GM19025 (cell line): ENCODE data around the gene ENTR1.

ENCODE experiments used
- ATAC-seq: cut with Tn5 transposase; IDR thresholded peaks from one replicate; pipeline ENCODE4 v1.9.1; 2021; ENCODE audit warnings: mild to moderate bottlenecking, low read depth, moderate library complexity; ENCODE audit not compliant: unreplicated experiment

The ENTR1 gene

DNA sequence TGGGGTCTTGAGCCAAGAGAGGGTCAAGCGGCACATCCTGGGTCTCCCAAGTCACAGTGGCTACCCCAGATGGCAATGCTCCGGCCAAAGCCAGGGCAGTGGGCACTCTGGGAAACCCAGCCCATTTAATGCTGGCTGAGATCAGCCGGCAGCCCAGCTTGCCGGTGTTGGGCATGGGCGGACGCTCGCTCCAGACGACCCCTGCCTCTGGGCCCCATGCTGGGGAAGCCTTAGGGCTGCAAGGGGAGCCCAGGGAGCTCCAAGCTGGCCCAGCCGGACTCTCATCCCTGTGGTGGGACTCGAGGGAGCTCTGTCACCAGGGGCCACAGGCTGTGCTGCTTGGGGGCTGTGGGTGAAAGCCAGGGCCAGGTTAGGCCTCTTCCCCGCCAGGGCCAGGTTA, 31.0 kb downstream of the ENTR1 start:
- ATAC-seq = no peak

DNA sequence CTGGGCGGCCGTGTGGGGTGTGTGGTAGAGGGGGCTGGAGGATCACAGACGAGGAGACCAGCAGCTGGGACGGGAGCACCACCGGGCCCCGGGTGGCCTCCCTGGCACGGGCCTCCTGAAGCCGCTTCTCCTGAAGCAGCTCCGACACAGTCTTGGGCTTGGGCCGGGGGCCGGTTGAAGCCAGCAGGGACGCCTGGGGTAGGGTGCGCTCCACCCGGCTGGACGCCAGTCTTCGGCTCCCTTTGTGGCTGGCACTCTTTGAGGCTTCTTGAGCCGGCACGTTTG, 31.5 kb downstream of the ENTR1 start:
- no peak for ATAC-seq

DNA sequence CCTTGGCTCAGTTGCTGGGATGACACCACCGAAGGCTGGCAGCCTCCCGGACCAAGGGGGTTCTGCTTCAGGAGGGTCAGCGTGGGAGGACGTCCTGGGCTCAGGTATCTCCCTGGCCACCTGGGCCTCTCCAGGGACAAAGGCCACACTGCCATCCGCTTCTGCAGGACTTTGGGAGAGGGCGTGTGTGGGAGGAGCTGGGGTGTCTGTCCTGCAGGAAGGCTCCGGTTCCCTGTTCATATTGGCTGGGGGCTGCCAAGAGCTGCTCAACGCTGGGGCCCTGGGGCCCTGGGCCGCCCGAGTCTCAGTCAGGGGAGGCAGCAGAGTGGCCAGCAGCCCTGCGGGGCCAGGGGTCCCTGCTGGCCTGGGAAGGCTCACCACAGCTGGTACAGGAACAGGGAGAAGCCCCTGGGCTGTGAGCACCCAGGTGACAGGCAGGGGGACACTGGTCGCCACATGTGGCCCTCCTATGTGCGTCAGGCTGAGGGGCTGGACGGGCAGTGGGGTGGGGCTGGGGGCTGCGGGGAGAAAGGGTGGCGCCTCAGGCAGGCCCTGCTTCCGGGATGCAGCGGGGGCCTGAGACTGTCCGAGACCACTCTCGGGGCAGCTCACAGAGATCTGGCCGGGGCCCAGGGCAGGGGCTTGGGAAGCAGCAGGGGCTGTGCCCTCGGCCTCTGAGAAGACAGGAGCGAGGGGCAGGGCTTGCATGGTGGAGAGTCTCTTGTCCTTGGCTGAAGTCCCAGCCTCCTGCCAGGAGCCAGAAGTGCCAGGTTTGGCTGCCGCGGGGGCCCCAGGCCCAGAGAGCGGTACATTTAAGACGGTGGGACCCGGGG, 32.0 kb downstream of the ENTR1 start:
- ATAC-seq = no peak

DNA sequence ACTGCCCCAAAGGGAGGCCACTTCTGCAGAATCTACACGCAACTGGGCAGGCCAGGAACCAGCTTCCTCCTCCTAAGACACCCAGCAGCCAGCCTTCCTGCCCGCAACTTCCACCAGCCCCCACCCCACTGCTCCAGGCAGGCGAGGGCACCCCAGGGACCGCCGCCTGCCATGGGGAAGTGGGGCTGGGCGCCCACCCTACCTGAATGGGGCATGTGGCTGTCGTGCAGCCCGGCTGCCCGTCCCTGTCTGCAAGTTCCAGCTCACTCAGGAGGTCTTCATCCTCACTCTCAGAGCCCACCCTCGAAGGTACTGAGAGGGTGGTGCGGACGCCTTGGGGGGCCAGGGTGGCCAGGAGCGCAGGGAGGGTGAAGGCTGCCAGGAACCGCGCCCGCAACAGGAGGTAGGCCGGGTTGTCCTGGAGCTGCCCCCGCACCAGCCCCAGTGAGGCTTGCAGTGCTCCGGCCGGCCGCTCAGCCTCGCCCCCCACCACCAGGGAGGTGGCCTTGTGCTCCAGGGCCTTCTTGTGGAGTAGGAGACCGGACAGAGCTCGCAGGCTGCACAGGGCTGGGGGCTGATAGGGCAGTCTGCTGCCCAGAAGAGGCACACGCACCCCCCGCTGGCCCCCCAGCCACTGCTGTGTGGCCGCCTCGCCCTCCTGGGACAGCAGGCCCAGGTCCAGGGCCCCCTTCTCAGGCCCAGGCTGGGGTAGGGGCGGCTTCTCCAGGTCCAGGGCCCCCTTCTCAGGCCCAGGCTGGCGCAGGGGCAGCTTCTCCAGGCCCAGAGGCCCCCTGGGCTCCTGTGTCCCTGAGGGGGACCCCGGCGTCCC, 32.9 kb downstream of the ENTR1 start:
- no peak for ATAC-seq

DNA sequence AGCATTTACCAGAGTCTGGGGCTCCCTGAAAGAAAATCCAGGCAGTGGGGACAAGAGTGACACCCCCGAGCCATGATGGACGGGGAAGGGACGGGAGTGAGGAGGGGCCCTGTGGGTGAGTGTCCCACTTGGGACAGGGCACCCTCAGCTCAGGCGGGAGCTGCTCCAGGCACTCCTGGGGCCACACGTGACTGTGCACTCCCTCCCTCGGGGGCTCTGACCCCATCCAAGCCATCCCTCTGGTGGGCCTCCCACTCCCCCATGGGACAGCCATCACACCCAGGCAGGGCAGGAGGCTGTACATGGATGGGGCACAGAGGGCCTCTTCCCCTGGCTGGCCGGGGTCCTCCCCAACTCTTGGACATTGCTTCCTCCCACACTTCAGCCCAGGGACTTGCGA, 34.0 kb downstream of the ENTR1 start:
- no peak for ATAC-seq

DNA sequence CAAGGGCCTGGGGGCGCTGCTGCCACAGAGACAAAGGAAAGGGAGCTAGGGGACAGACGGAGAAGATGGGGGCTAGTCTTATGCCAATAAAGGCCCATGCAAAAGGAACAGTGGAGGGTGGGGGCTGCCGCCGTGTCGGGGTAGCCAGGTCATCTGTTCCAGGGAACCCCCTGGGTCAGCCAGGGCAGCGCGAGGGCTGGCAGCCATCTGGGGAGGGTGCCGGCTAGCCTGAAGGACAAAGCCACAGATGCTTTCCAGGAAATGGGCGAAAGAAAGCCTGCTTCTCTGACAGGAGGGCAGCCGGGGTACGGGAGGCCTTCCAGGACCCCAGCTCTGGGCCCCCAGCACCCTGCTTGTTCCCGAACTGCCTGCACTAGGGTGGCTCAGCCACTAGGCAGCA, 35.3 kb downstream of the ENTR1 start:
- no peak for ATAC-seq

DNA sequence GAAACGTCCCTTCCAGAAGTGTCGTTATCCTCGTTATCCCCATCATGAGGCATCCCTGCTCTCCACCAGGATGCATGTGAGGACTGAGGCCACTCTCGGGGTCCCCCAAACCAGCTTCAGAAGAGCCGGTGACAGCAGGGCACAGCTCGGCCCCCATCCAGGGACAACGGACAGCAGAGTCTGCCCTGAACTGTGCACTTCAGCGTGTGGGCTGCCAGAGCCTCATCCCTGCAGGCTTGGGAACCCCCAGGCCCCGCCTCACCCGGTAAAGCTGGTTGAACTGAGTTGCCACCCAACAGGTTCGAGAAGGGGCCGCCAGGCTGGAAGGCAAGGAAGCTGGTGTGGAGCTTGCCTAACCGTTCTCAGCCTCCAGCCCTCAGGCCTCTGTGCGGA, 36.2 kb downstream of the ENTR1 start:
- no peak for ATAC-seq

DNA sequence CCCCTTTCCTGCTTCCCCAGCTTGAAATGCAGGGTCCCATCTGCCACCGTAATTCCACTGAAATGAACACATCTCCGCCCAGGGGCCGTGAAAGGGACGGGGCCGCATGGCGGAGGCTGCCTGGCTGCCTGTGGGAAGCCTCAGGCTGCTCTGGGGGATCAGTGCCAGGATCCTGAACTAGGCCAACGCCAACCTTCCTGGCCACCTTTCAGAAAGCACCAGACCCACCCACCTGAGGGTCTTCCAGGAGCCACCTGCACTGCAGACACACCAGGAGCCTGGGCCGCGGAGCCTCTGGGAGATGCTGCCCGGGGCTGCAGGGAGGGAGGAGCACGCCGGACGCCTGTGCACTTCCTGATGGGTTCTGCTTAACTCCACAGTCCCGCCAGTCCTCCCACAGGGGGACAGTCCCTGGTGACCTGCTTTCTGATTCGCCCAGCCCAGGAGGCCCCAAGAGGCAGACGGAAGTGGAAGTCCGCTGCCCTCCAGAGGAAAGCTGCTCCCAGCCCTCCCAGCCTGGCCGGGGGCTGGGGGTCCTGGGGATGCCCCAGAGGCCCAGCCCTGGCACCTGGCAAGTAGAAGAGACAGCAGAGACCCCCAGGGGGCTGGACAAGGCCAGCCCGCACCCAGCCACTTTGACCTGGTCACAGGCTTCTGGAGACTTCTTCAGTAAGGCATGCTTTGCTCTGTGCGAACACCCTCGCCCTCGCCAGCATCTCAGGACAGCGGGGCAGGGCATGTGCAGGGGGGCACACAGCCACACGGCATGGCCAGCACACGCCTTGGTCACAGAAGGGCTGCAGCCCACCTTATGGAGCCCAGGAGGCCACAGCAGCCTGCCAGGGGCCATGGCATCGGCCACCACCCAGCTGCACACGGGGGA, 36.9 kb downstream of the ENTR1 start, which contains the start of gene CARD9:
Gene CARD9, minus strand, starts transcription at position 370 of the 883 bp plus-strand sequence. CDS start 1,591 bp downstream, outside the sequence.
- no peak for ATAC-seq

DNA sequence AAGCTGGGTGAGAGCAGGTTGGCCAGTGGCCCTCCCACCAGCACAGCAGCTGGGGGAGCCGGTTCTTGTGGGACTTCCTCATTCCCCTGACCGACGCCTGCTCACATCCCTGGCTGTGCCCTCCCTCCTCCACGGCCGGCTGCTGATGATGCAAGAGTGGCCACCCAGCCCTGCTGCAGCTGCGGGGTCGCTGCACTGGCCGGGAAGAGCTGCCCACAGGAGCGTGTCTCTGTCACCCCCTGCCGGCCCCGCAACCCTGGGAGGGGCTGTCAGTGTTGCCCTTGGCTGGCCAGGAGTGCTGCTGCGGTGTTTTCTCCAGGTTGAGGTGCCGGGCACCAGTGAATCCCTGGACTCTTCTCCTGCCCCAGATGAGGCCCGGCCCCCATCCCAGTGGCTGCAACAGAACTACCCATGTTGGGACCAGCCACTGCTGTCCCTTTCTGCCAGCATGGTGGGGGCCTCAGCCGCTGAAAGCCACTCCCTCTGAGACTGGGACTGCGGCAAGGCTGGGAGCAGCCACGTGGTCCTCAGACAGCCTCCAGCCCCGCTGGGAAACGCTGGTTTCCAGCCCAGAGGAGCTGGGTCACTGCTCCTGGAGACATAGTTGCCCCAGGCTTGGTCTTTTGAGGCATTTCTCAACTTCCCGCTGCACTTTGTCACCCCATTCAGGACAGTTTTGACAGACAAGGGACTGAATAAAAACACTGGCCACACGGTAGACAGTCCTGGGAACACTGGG, 37.7 kb downstream of the ENTR1 start:
- no peak for ATAC-seq

DNA sequence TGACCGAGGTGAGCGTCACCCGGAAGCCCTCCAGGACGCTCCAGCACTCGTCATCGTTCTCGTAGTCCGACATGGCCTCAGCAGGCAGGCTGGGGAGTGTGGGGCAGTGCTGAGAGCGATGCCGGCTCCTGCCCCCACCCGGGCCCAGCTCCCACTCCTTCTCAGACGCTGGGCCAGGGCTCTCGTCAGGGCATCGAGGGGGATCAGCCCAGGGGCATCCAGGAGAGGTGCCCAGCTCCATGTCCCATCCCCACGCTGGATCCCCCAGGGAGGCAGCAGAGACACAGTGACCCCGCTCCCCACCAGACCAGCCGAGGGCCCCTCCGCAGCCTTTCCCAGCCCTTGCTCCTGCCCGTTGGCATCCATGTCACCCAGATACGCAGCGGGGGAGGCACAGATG, 38.4 kb downstream of the ENTR1 start:
- ATAC-seq = no peak

DNA sequence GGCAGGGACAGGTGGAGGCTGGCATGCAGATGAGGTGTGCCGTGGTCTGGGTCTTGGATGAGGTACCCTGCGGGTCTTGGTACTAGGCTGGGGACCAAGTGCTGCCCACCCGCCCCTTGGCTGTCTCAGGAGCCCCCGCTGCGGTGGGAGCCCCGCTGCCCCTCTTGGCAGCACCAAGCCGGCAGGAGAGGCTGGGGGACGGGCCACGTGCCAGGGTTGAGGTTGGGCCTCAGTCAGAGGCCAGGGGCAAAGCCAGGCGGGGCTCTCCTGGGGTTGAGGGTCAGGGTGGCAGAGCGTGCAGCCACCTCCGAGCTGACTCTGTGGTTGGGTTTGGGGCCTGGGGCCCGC, 38.9 kb downstream of the ENTR1 start:
- ATAC-seq = no peak

DNA sequence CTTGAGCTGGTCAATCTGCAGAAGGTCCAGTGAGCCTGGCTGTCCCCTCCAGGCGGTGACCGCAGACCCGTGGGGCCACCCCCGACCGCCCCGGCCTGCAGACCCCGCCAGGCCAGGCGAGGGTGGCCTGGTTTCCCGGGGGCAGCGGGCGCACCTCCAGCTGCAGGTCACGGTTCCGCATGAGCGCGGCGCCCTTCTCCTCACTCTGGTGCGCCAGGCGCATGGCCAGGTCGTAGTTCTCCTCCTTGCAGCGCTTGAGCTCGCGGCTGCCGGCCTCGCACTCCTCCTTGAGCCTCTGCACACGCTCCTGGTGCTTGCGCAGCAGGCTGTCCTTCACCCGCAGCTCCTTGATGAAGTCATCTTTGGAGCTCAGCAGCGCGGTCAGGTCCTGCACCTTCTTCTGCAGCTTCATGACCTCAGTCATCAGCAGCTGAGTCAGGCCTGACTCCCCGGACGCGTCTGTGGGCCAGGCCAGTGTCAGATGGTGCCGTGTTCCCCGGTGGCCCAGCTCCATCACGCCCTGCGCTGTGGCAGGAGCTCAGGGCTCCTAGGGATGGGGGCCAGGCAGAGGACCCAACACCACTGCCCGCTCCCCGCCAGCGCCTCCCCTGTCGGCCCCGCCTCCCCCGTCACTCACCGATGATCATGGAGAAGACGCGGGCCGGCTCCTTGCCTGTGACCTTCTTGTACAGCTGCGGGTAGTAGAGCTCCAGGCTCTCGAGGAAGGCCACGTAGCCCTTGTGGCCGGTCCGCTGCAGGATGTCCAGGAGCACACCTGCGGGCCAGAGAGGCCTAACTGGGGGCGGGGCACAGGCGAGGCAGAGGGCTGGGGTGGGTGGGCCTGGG, 39.5 kb downstream of the ENTR1 start:
- no peak for ATAC-seq

DNA sequence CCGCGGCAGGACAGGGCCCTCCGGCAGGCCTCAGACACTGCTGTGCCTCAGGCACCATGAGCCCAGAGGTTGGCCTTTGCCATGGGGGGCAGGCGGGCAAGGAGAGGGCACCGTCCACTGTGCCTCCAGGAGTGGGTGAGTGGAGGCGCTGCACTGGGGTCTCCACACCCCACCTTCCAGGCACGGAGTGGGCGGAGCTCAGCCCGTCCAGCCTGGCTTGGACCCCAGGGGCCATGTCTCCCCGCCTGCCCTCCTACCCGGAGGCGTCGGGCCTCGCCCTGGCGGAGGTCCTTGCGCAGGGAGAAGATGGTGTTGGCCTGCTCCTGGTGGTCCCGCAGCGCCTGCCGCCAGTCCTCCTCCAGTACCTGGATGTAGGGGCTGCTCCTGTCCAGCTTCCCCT, 40.4 kb downstream of the ENTR1 start:
- no peak for ATAC-seq

DNA sequence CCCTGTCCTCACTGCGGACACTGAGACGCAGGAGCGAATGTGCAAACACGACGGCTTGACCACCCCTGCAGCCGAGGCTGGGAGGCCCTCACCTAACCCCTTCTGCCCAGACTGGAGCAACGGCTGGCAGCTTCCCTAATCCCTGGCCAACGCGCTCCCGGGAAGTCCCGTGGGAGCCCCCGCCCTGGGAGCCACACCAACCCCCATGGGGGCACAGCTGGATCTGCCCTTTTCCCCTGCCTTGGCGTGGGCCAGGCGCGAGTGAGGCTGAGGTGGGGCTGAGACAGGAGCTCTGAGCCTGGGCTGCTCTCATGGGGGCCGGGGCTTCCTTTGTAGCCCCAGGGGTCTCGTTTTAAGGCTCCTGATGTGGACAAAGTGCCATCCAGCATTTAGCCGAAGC, 42.2 kb downstream of the ENTR1 start:
- no peak for ATAC-seq

DNA sequence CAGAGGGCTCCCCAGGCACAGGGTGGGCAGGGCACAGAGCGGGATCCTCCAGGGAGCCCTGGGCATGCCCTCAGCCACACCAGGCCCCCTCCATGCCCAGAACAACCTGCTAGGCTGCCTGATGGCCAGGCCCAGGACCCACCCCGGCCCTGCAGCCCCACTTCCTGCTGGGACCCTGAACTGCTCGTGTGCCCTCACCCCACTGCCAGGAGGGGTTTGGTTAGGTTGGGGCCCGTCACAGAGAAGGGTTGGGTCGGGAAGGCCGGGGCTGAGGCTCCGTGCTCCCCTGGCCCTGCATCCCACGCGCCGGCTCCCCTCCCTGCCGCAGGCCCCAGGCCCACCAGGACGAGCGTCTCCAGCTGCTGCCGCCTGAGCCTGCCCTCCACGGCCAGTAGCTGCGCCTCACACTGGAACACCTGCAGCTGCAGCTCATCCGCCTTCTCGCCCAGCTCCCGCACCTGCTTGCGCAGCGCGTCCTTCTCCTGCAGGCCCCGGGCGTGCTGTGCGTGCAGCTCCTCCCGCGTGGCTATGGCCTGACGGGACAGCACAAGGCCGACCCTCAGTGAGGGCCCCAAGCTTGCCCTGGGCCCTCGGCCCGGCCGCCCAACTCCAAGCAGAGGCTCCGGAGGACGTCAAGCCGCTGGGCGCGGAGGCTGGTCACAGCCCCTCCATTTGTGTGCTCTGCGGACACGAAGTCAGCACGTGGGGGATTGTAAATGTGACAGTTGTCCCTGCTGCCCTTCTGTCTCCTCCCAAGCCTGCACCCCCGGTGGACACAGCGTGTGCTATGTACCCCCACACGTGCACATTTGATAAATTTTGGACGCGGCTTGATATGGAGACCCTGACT, 42.9 kb downstream of the ENTR1 start:
- ATAC-seq = no peak

DNA sequence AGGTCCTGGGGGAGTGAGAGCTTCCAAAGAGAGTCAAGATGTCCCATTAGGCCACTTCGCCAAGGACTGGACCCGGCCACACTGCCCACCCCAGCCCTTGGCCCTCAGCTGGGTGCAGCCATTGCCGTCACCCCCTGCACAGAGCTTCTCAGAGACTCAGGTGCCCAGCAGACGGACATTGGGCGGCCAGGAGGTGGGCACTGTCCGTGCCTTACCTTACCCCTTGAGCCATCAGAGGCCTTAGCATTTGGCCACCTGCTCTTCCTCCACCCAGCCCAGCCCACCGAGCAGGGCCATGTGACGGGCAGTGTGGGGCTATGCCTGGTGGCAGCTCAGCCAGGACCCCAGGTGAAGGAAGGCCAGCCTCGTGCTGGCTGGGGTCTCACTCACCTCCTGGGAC, 43.6 kb downstream of the ENTR1 start:
- no peak for ATAC-seq

DNA sequence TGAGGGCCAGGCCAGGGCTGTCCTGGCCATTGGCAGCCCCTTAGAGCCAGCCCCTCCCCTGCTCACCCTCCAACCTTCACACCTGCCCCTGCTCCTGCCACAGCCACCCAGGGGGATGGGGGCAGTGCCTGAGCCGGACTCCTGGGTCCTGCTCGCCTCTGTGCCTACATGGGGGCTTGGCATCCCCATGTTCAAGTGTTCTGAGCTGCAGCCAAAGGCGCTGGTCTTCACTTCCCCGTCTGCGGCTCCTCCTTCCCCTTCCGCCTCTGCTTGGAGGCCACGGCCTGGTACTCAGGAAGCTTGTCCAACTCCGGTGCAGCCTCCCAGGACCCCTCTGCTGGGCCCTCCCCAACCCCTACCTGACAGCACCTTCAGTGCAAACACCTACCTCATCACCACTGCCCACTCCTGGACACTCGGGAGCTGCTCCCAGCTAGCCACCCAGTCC, 44.6 kb downstream of the ENTR1 start:
- no peak for ATAC-seq

DNA sequence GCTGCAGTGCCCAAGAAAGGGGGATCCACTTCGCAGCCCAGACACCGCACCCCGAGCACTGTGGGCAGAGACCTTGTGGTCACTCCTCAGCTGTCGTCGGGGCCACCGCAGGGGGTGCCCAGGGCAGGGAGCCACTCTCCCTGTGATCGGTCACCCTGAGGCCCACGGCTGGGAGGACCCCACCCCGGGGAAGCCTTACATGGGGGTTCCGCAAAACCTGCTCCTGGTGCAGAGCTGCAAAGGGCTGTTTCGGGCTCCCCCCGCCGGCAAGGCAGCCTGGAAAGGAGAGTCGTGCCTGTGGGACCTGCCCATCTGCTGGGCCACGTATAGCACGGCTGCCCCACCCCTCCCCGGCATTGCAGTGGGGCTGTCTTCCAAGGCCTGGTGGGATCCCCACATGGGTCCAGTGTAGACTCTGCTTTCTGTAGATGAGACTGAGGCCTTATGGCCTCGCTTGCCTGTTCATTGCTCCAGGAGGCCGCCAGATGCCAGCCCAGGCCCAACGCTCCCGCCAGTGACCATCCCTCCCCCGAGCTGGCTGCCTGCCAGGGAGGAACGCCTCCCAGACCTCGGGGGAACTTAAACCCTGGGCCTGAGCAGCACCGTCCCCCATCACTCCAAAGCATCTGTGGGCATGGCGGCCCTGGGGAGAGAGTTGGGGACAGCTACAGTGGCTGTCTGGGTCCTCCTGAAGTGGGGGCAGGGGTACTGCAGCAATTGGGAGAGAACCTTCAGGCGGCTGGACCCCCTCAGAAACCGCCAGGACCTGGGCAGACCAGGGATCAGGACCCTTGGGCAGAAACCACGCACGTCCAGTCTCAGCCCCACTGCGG, 45.3 kb downstream of the ENTR1 start:
- ATAC-seq = no peak
